Measurements from ENCODE around the gene NTN1. TPM values are rescaled to one million over a fixed set of nuclear protein-coding genes. Genes with fewer than 3 reads are reported as not detected.

The NTN1 gene
- total and polyA plus RNA-seq, 3 donors from 2014 or later = 4.8 to 8.8 (median 7.6) TPM

- WGBS, 2 donors = 58% methylated on average over 9 of the region's 9 CpGs; no CpG with 5 or more reads in 1 of the 2 donors
- no peak for DNase-seq
- TF ChIP-seq CTCF (IDR thresholded peaks at IDR 0.05) = no peak
- TF ChIP-seq POLR2A (IDR thresholded peaks at IDR 0.05) = no peak
These were observed 211.9 kb downstream of the NTN1 start for GRCh38 chr17:9233271-9233599.

DNA sequence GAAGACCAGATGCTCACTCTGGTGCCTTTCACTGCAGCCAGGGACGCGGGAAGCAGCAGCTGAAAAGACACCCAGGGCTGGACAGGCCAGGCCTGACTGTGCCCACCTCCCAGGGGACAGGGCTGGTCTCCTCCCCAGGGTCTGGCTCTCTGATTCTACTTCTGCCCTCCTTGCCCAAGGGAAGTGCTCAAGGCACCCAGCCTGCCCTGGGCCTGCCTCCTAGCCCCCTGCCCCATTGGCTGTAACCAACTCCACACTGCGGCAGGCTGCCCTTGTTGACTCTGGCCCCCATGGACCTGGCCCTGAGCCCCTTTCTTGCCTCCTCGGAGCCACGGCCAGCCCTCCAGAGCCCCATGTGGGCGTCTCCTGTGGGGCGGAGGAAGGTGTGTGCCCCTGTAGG, 212.5 kb downstream of the NTN1 start:
- TF ChIP-seq POLR2A (IDR thresholded peaks at IDR 0.05) = no peak
- intact Hi-C loops (cut with DNase I; ENCODE audit: low total_unique reads) = no loop called here
- Histone ChIP-seq H3K36me3 (ENCODE audit: low read depth, missing control alignments) (no peaks in the 10 kb centered on the region), H3K27me3 (no peaks in the 10 kb centered on the region), H3K4me3 (no peak overlapping the region), H3K4me1 (no peaks in the 10 kb centered on the region), H3K9me3 (no peaks in the 10 kb centered on the region), H3K27ac (no peak overlapping the region)
- WGBS, 2 donors = 88 to 100% methylated on average over 2 to 7 of the region's 7 CpGs
- DNase-seq = no peak

More at GRCh38 chr17:9233271-9233599, 211.9 kb downstream of the NTN1 start:
- H3K4me3 ChIP-seq = no peak overlapping the region
- H3K27ac ChIP-seq = no peak overlapping the region
- no peaks in the 10 kb centered on the region for H3K4me1 ChIP-seq
- H3K36me3 ChIP-seq (ENCODE audit: low read depth, missing control alignments) = no peaks in the 10 kb centered on the region
- no peaks in the 10 kb centered on the region for H3K9me3 ChIP-seq
- H3K27me3 ChIP-seq = no peaks in the 10 kb centered on the region
- intact Hi-C loops (cut with DNase I; ENCODE audit: low total_unique reads) = no loop called here

GRCh38 chr17:9234389-9234945, 213.2 kb downstream of the NTN1 start:
- no peak for TF ChIP-seq POLR2A (IDR thresholded peaks at IDR 0.05)
- TF ChIP-seq CTCF (IDR thresholded peaks at IDR 0.05) = no peak
- H3K4me1 ChIP-seq = peaks cover under 1% of the 10 kb centered on the region
- H3K27me3 ChIP-seq = no peaks in the 10 kb centered on the region
- no peaks in the 10 kb centered on the region for H3K9me3 ChIP-seq
- no peaks in the 10 kb centered on the region for H3K36me3 ChIP-seq (ENCODE audit: low read depth, missing control alignments)
- no peak overlapping the region for H3K4me3 ChIP-seq
- no peak for DNase-seq
- 80 to 84% methylated on average over 8 of the region's 8 CpGs for WGBS, 2 donors
- intact Hi-C loops (cut with DNase I; ENCODE audit: low total_unique reads) = no loop called here
- H3K27ac ChIP-seq = no peak overlapping the region

DNA sequence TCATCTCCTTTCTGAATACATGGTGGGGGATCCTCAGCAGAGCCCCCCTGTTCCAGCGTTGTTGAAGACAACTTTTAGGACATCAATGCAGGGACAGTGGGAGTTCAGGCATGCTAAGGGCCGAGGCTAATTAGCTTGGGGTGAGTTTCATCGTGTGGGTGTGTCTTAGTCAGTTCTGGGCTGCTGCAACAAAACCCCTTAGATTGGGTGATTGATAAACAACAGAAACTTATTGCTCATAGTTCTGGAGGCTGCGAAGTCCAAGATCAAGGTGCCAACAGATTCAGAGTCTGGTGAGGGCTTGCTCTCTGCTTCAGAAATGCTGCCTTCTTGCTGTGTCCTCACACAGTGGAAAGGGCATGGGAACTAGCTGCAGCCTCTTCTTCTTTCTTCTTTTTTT, 214.0 kb downstream of the NTN1 start:
- 93 to 96% methylated on average over 4 of the region's 4 CpGs for WGBS, 2 donors
- Histone ChIP-seq H3K27me3 (no peaks in the 10 kb centered on the region), H3K9me3 (no peaks in the 10 kb centered on the region), H3K4me1 (peaks cover 3% of the 10 kb centered on the region), H3K27ac (no peak overlapping the region), H3K36me3 (ENCODE audit: low read depth, missing control alignments) (no peaks in the 10 kb centered on the region), H3K4me3 (no peak overlapping the region)
- DNase-seq = no peak
- intact Hi-C loops (cut with DNase I; ENCODE audit: low total_unique reads) = no loop called here
- TF ChIP-seq CTCF (IDR thresholded peaks at IDR 0.05) = no peak
- no peak for TF ChIP-seq POLR2A (IDR thresholded peaks at IDR 0.05)

GRCh38 chr17:9236286-9237052, 215.2 kb downstream of the NTN1 start:
- intact Hi-C loops (cut with DNase I; ENCODE audit: low total_unique reads) = no loop called here
- 90 to 94% methylated on average over 2 to 7 of the region's 7 CpGs for WGBS, 2 donors
- H3K4me3 ChIP-seq = no peak overlapping the region
- no peaks in the 10 kb centered on the region for H3K9me3 ChIP-seq
- no peaks in the 10 kb centered on the region for H3K27me3 ChIP-seq
- no peaks in the 10 kb centered on the region for H3K36me3 ChIP-seq (ENCODE audit: low read depth, missing control alignments)
- H3K4me1 ChIP-seq = peaks cover 12% of the 10 kb centered on the region
- DNase-seq = no peak
- TF ChIP-seq POLR2A (IDR thresholded peaks at IDR 0.05) = no peak
- no peak for TF ChIP-seq CTCF (IDR thresholded peaks at IDR 0.05)
- H3K27ac ChIP-seq = no peak overlapping the region

All from testis (tissue), 3 donors.